ENCODE data around the gene INPP5E.

Gene INPP5E

DNA sequence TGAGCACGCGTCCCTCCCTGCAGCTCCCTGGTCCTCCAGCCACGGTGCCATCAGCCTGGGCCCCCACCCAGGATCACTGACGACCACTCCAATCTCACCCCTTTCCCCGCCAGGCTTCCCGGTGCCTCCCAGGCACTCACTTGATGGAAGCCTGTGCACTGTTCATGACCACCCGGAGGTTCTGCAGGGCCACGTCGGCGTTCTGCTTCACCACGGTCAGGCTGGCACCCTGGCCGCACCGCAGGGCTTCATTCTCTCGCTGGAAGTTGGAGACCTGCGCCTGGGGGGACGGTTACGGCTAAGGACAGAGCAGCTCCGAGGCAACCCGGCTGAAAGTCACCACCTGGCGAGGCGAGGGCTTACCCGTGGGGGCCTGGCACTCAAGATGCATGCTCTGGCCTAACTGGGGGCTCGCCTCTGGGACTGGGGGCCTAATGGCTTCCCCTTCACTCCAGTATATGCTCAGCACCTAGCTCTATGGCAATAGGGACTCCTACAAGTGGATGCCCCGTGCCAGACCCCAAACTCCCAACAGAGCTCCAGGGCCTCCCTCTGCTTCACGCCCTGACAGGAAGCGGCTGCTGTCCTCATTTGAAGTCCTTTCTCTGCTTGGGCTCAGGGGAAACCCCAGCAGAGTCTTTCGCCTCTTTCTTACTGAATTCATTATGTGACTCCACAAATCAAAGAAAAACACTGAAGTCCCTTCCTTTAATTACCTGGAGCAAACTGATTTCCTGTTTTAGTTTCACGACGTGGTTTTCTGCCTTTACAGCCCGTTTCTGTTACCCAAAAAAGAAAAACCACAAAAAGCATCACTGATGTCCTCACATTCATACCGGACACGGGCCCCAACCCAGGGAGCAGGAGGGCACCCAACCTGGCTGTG, 35.5 kb downstream of the INPP5E start:
- H3K36me3 ChIP-seq (ENCODE audit: control insufficient read depth, insufficient read depth, low read length) = peaks cover 32% of the 10 kb centered on the region
- DNase-seq (ENCODE audit: low read depth, low spot score) = no peak
- no peaks in the 10 kb centered on the region for H3K27me3 ChIP-seq (ENCODE audit: control insufficient read depth, insufficient read depth, low read length)
- H3K4me1 ChIP-seq (ENCODE audit: control insufficient read depth, insufficient read depth, low read length) = no peaks in the 10 kb centered on the region
- no peak overlapping the region for H3K27ac ChIP-seq (ENCODE audit: low read length)
- no CpG with 5 or more reads among the region's 32 CpGs for WGBS (ENCODE audit: insufficient coverage, insufficient read length)
- no peak overlapping the region for H3K4me3 ChIP-seq (ENCODE audit: low read length)
- H3K9me3 ChIP-seq (ENCODE audit: control insufficient read depth, insufficient read depth, low read length) = no peaks in the 10 kb centered on the region

DNA sequence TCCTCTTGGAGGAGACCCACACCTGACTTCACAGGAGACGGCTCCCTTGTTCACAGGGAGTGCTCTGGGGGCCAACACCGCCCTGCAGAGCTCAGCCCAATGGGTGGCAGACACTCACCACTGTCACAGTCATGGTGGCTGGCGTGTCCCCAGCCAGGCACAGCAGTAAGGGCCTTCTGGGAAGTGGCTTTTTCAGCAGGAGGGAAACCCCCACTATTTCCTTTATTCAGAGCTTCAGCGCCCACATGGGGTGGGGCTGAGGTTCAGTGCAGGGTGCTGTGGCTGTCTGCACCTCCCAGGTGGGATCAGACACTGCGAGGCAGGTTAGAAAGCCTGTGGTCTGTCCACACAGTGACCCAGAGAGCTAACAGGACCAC, 36.1 kb downstream of the INPP5E start:
- H3K36me3 ChIP-seq (ENCODE audit: control insufficient read depth, insufficient read depth, low read length) = peaks cover 30% of the 10 kb centered on the region
- H3K4me1 ChIP-seq (ENCODE audit: control insufficient read depth, insufficient read depth, low read length) = no peaks in the 10 kb centered on the region
- DNase-seq (ENCODE audit: low read depth, low spot score) = no peak
- WGBS (ENCODE audit: insufficient coverage, insufficient read length) = no CpG with 5 or more reads among the region's 5 CpGs
- no peak overlapping the region for H3K27ac ChIP-seq (ENCODE audit: low read length)
- no peaks in the 10 kb centered on the region for H3K27me3 ChIP-seq (ENCODE audit: control insufficient read depth, insufficient read depth, low read length)
- no peak overlapping the region for H3K4me3 ChIP-seq (ENCODE audit: low read length)
- H3K9me3 ChIP-seq (ENCODE audit: control insufficient read depth, insufficient read depth, low read length) = no peaks in the 10 kb centered on the region

DNA sequence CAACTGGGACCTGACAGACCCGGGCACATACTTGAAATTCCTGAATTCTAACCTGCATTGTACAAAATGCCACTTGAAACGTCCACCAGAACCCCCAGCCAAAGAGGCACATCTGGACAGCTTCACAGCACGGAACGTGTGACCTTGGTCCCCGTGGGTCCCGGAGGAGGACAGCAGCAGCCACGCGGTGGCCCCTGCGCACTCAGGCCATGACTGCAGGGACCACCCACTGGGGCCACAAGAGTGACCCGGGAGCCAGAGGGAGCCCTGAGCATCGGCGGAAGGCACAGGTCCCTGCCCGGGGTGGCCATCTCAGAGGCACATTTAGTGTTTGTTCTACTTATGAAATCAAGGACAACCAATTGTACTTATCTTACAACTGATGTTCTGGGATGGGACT, 37.6 kb downstream of the INPP5E start:
- Histone ChIP-seq H3K27ac (ENCODE audit: low read length) (no peak overlapping the region), H3K27me3 (ENCODE audit: control insufficient read depth, insufficient read depth, low read length) (no peaks in the 10 kb centered on the region), H3K9me3 (ENCODE audit: control insufficient read depth, insufficient read depth, low read length) (no peaks in the 10 kb centered on the region), H3K36me3 (ENCODE audit: control insufficient read depth, insufficient read depth, low read length) (peaks cover 29% of the 10 kb centered on the region), H3K4me1 (ENCODE audit: control insufficient read depth, insufficient read depth, low read length) (no peaks in the 10 kb centered on the region), H3K4me3 (ENCODE audit: low read length) (no peak overlapping the region)
- WGBS (ENCODE audit: insufficient coverage, insufficient read length) = no CpG with 5 or more reads among the region's 13 CpGs
- DNase-seq (ENCODE audit: low read depth, low spot score) = no peak

DNA sequence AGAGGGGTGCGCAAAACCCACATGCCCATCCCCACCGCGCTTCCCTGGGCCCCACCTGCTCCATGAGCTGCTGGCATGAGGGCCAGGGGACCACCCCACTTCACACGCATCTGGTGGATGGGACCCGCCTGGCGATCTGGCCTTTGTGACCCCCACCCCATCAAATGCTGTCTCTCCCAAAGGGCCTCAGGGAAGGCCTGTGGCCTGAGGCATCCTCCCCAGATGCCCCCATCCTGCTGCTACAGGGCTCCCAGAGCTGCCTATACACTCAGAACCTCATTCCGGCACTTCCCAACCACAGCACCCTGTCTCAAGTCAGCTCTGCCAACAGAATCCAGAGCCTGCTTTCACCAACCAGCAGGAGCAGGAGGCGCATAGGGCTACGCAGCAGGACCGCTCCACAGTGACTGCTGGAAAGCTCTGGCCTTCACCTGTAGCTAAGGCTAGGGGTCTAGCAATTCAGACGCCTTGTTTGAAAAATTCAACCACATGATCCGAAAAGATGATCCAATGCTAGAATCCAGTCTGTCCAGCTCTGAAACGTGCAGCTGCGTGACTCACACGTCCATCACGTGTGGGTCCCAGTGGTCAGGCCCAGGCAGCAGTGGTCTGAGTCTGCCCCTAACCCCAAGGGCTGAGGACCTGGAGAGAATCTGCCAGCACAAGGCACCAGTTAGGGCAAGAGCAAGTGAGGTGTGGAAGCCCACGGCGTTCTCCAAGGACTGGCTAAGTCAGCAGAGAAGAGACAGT, 38.3 kb downstream of the INPP5E start:
- H3K27me3 ChIP-seq (ENCODE audit: control insufficient read depth, insufficient read depth, low read length) = no peaks in the 10 kb centered on the region
- peaks cover 32% of the 10 kb centered on the region for H3K36me3 ChIP-seq (ENCODE audit: control insufficient read depth, insufficient read depth, low read length)
- H3K9me3 ChIP-seq (ENCODE audit: control insufficient read depth, insufficient read depth, low read length) = no peaks in the 10 kb centered on the region
- no peak overlapping the region for H3K4me3 ChIP-seq (ENCODE audit: low read length)
- H3K27ac ChIP-seq (ENCODE audit: low read length) = no peak overlapping the region
- no CpG with 5 or more reads among the region's 18 CpGs for WGBS (ENCODE audit: insufficient coverage, insufficient read length)
- H3K4me1 ChIP-seq (ENCODE audit: control insufficient read depth, insufficient read depth, low read length) = no peaks in the 10 kb centered on the region
- no peak for DNase-seq (ENCODE audit: low read depth, low spot score)

DNA sequence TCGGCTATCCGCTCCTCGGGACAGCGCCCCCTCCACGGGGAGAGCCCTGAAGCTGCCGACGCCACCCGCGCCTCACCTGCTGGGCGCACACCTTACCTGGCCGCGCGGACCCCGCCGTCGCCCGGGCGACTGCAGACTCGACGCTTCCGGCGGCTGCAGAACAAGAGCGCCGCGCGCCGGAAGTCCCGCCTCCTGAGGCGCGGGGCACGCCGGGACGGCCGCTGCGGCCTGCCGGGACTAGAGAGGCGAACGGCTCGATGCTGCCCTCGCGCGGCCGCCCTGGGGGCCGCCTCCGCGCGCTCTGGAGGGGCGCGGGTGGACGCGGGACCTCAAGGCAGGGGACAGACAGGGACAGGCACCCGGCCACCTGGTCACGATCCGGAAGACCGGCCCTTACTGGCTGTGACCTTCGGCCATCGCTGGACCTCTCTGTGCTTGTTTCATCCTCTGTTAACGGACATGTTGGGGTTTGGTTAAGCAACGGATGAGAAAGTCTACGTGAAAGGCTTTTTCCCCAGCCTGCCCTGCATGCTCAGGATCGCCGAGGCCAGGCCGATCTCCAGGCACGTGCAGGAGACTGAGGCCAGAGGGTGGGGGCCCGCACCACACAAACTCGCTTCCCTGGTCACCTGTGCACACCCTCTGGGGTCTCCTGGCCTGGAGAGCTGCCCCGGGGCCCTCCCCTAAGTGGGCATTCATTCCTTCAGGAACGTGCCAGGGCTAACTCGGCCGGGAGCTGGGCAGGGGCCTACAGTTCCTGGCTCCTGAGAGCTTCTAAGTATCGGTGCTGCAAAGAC, 39.4 kb downstream of the INPP5E start, which contains the start of gene SNAPC4:
Gene SNAPC4, minus strand, starts transcription at position 133 of the 797 bp plus-strand sequence. CDS start 1,742 bp downstream, outside the sequence.
- Histone ChIP-seq H3K27me3 (ENCODE audit: control insufficient read depth, insufficient read depth, low read length) (no peaks in the 10 kb centered on the region), H3K36me3 (ENCODE audit: control insufficient read depth, insufficient read depth, low read length) (peaks cover 38% of the 10 kb centered on the region), H3K9me3 (ENCODE audit: control insufficient read depth, insufficient read depth, low read length) (no peaks in the 10 kb centered on the region), H3K27ac (ENCODE audit: low read length) (no peak within 1 kb of the TSS), H3K4me3 (ENCODE audit: low read length) (peak within 1 kb of the TSS; percentile 85), H3K4me1 (ENCODE audit: control insufficient read depth, insufficient read depth, low read length) (no peaks in the 10 kb centered on the region)
- WGBS (ENCODE audit: insufficient coverage, insufficient read length) = no CpG with 5 or more reads among the region's 71 CpGs
- DNase-seq (ENCODE audit: low read depth, low spot score) = peak; percentile 76

DNA sequence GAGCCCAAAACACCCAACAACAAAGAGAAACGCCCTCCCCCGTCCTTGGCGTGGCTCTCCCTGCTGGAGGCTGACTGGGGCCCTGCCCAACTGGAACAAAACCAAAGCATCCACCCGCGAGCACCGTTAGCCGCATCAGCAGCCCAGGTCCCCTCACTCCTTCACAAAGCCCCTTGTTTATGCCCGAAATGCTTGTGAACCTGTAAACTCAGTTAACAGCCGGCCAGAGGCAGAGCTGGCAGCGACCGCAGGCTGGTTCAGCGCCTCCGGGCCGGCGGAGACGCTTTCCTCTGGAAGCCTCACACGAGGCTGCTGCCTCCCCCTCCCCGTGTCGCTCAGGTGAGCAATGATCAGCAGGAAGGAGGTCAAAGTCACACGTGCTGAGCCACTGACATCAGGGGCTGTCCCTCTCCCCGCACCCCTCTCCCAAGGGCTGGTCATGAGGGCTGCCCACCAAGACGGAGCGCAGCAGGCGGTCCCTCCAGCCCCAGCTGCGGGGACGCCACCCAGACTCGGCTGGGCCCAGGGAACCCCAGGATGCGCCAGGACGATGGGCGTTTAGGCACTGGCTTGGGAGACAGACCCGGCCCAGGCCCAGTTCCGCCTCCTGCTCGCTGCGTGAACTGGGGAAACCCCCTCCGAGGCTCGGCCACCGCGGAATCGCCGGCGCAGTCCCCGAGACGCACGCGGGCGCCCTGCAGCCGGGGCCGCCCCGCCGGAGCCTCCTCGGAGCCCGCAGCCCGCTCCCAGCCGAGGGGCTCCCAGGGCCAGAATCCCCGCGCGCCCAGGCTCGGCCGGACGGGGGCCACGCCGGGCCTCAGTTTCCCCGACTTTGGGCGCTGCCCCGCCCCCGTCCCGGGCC, 40.2 kb downstream of the INPP5E start:
- H3K27ac ChIP-seq (ENCODE audit: low read length) = no peak overlapping the region
- H3K9me3 ChIP-seq (ENCODE audit: control insufficient read depth, insufficient read depth, low read length) = no peaks in the 10 kb centered on the region
- peak overlapping the region; percentile 85 for H3K4me3 ChIP-seq (ENCODE audit: low read length)
- H3K36me3 ChIP-seq (ENCODE audit: control insufficient read depth, insufficient read depth, low read length) = peaks cover 40% of the 10 kb centered on the region
- no peaks in the 10 kb centered on the region for H3K4me1 ChIP-seq (ENCODE audit: control insufficient read depth, insufficient read depth, low read length)
- DNase-seq (ENCODE audit: low read depth, low spot score) = no peak
- no CpG with 5 or more reads among the region's 67 CpGs for WGBS (ENCODE audit: insufficient coverage, insufficient read length)
- no peaks in the 10 kb centered on the region for H3K27me3 ChIP-seq (ENCODE audit: control insufficient read depth, insufficient read depth, low read length)

DNA sequence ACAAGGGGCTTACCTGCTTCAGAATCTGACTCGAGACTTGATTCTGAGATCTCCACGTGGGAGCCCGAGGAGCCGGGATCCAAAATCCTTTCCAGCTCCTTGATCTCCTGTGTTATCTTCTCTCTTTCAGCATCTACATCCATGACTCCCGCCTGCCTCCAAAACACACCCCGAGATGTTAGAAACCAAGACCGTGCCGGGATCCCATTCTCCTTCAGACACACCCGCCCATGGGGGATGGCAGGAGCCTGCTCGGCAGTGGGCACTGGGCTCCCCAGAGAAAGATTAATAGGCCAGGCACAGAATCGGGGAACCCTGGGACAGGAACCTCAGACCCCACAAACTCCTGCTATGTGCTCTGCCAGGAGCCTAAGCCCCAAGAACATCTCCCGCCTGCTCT, 41.4 kb downstream of the INPP5E start:
- no CpG with 5 or more reads among the region's 12 CpGs for WGBS (ENCODE audit: insufficient coverage, insufficient read length)
- Histone ChIP-seq H3K27ac (ENCODE audit: low read length) (no peak overlapping the region), H3K27me3 (ENCODE audit: control insufficient read depth, insufficient read depth, low read length) (no peaks in the 10 kb centered on the region), H3K4me1 (ENCODE audit: control insufficient read depth, insufficient read depth, low read length) (no peaks in the 10 kb centered on the region), H3K36me3 (ENCODE audit: control insufficient read depth, insufficient read depth, low read length) (peaks cover 33% of the 10 kb centered on the region), H3K4me3 (ENCODE audit: low read length) (no peak overlapping the region), H3K9me3 (ENCODE audit: control insufficient read depth, insufficient read depth, low read length) (no peaks in the 10 kb centered on the region)
- no peak for DNase-seq (ENCODE audit: low read depth, low spot score)

DNA sequence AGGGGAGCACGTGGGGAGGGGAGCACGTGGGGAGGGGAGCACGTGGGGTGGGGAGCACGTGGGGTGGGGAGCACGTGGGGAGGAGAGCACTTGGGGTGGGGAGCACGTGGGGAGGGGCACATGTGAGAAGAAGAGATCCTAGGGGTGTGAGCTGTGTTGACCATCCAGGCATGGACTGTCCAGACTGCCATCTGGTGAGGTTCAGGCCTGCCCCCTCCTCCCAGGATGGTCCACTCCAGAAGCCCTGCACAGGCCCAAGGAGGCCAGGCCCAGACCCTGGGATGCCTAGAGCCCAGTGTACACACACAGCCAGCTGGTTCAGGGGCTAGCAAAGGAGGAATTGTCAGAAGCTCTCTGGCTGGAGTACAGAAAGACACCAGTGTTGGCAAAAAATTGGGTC, 42.0 kb downstream of the INPP5E start:
- Histone ChIP-seq H3K4me1 (ENCODE audit: control insufficient read depth, insufficient read depth, low read length) (no peaks in the 10 kb centered on the region), H3K27ac (ENCODE audit: low read length) (no peak overlapping the region), H3K36me3 (ENCODE audit: control insufficient read depth, insufficient read depth, low read length) (peaks cover 38% of the 10 kb centered on the region), H3K4me3 (ENCODE audit: low read length) (no peak overlapping the region), H3K9me3 (ENCODE audit: control insufficient read depth, insufficient read depth, low read length) (no peaks in the 10 kb centered on the region), H3K27me3 (ENCODE audit: control insufficient read depth, insufficient read depth, low read length) (no peaks in the 10 kb centered on the region)
- no CpG with 5 or more reads among the region's 6 CpGs for whole genome bisulfite sequencing (ENCODE audit: insufficient coverage, insufficient read length)
- no peak for DNase-seq (ENCODE audit: low read depth, low spot score)

DNA sequence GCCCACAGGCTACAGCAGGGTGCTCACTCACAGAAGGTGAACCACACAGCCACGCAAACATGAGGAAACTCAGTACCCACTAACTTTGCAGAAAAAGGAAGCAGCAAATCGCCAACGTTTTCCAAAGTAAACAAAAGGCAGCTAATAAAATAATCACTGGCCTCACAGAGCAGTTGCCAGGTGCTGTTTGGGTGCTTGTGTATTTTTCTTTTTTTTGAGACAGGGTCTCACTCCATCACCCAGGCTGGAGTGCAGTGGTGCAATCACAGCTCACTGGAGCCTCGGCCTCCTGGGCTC, 43.5 kb downstream of the INPP5E start:
- Histone ChIP-seq H3K36me3 (ENCODE audit: control insufficient read depth, insufficient read depth, low read length) (peaks cover 48% of the 10 kb centered on the region), H3K27me3 (ENCODE audit: control insufficient read depth, insufficient read depth, low read length) (no peaks in the 10 kb centered on the region), H3K4me1 (ENCODE audit: control insufficient read depth, insufficient read depth, low read length) (no peaks in the 10 kb centered on the region), H3K4me3 (ENCODE audit: low read length) (no peak overlapping the region), H3K9me3 (ENCODE audit: control insufficient read depth, insufficient read depth, low read length) (no peaks in the 10 kb centered on the region), H3K27ac (ENCODE audit: low read length) (no peak overlapping the region)
- no CpG with 5 or more reads among the region's 4 CpGs for WGBS (ENCODE audit: insufficient coverage, insufficient read length)
- DNase-seq (ENCODE audit: low read depth, low spot score) = no peak
